Activated naive CD8-positive, alpha-beta T cell treated with anti-CD3 and anti-CD28 coated beads, Interleukin-2, amount 50 U/mL, for 24 hours (primary cell): ENCODE results near the gene UTP4.

ENCODE experiments used
- ATAC-seq: fragments of 150-1000 bp; cut with Tn5 transposase; one replicate; pipeline ENCODE4 v1.10.0; 2021
- DNase-seq: peaks from one replicate; pipeline ENCODE4 v3.0.0; 2021
- H3K27ac Mint-ChIP-seq: one replicate; pipeline ENCODE4 v1.8.0; 2021; ENCODE audit warnings: mild to moderate bottlenecking, mixed read lengths
- H3K27me3 Mint-ChIP-seq: one replicate; pipeline ENCODE4 v1.8.0; 2021; ENCODE audit warnings: mixed read lengths
- H3K36me3 Mint-ChIP-seq: one replicate; pipeline ENCODE4 v1.8.0; 2021; ENCODE audit warnings: low read depth, mixed read lengths
- H3K4me1 Mint-ChIP-seq: one replicate; pipeline ENCODE4 v1.8.0; 2021; ENCODE audit warnings: mixed read lengths
- H3K4me3 Mint-ChIP-seq: one replicate; pipeline ENCODE4 v1.8.0; 2021; ENCODE audit warnings: mild to moderate bottlenecking, moderate library complexity, mixed read lengths
- H3K9me3 Mint-ChIP-seq: one replicate; pipeline ENCODE4 v1.8.0; 2021; ENCODE audit warnings: mixed read lengths

UTP4 gene

DNA sequence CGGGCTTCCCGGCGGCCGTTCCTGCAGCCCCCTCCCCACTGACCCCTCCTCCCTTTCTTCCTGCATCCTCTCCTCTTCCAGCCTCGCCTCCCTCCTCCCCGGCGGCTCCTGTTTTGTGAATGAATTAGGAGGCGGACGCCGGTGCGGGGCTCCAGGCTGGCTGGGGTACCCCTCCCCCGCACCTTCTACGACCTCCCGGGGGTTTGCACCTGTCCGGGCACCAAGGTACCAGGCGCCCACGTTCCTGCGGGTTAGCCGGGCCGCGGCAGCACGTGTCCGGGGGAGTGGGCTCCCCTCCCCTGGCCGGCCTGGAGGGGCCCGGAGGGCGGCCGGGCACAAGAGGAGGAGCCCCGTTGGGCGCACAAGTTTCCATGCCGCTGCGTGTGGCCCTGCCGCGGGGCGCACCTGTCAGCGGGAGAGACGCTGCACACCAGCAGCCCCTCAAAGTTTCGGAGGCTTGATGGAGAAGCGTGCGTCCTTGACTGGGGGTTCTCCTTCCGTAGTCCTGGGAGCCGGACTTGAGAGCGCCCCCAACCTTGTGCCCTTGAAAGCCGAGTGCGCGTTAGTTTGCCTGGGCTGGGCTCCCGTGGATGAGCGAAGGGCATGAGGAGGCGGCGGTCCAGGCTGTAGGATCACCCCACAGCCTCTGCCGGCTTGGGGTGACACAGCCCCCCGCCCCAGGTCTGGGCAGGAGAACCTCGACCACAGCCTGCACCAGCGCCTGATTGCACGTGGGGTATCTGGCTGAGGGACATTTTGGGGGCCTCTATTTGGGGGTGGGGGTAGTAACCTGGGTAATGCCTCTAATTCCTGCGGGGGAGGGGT is 25.7 kb upstream of the UTP4 start:
- no peak overlapping the region for H3K27ac Mint-ChIP-seq
- peak overlapping the region; percentile 45 for H3K4me3 Mint-ChIP-seq
- H3K4me1 Mint-ChIP-seq, result peaks cover 14% of the 10 kb centered on the region
- peaks cover 13% of the 10 kb centered on the region for H3K36me3 Mint-ChIP-seq
- no peaks in the 10 kb centered on the region for H3K9me3 Mint-ChIP-seq
- ATAC-seq (no peak), DNase-seq (peak; percentile 11)
- H3K27me3 Mint-ChIP-seq, result peaks cover 38% of the 10 kb centered on the region

DNA sequence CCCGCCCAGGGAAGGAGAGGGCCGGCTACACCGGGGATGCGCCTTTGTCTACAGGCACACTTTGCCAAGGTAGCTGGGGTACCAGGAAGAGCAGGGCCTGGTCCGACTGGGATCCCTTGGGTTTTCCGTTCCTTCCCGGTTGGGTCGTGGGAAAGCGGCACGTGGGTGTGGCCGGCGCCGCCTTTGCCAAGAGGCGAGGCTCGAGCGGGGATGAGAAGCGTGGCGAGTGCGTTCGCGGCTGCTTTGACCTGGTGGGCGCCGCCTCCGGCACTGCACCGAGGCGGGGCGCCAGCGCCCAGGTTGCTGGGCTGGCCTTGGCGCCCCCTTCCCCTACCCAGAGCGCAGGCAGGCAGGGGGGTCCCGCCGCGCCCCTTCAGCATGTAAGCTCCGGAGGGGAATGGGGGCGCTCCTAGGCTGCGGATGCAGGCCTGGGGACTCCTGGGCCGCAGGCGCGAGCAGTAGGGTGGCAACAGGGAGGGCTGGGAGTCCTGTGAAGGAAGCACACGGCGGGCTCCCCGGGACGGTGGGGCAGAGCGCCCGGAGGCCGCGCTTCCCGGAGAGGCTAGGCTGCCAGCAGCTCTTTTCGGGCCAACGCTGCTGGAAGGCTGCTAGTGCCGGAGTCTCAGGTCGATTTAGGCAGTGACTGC is 25.0 kb upstream of the UTP4 start:
- H3K36me3 Mint-ChIP-seq, result peaks cover 16% of the 10 kb centered on the region
- H3K4me1 Mint-ChIP-seq, result peaks cover 14% of the 10 kb centered on the region
- no peak for DNase-seq
- H3K27ac Mint-ChIP-seq, result no peak overlapping the region
- H3K4me3 Mint-ChIP-seq, result peak overlapping the region; percentile 35
- no peaks in the 10 kb centered on the region for H3K9me3 Mint-ChIP-seq
- peaks cover 38% of the 10 kb centered on the region for H3K27me3 Mint-ChIP-seq
- no peak for ATAC-seq

DNA sequence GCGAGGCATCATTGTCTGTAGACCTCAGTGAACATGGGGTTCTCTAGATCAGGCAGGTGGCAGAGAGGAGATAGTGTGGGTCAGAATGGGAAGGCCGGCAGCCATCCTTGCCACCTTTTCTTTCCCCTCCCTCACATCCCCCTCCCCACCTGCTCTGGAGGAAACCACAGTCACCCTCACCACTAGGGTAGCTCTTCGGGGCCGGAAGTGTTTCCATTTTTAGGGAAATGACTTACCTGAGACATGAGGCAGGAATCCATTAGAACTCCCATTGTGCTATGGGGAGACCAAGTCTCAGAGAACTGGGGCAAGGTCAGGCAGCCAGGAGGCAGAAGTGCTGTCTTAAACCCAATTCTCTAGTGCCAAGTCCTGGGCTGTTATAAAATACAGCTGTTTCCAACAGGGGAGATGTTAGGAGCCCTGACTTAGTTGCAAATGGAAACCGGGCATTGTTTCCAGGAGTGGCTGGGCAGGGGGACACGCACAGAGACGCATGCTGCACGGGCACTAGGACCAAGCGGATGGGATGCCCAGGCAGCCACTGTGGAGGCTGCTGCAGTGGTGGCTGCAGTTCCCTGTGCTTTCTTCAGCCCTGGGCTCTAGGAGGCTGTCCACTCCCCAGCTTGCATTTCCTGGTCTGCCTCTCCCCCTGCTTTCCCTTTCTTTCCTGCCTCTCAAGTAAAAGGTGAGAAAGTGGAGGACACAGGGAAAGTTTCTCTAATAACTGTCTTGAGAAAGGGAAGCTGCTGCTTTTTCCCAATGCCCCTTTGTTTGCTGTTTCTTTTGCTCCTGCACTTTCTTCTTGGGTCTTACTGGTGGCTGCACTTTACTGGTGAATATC is 24.2 kb upstream of the UTP4 start:
- Mint-ChIP-seq H3K9me3 (no peaks in the 10 kb centered on the region), H3K27me3 (peaks cover 32% of the 10 kb centered on the region), H3K27ac (no peak overlapping the region), H3K4me3 (peak overlapping the region; percentile 35), H3K4me1 (peaks cover 14% of the 10 kb centered on the region), H3K36me3 (peaks cover 16% of the 10 kb centered on the region)
- DNase-seq (no peak), ATAC-seq (no peak)

DNA sequence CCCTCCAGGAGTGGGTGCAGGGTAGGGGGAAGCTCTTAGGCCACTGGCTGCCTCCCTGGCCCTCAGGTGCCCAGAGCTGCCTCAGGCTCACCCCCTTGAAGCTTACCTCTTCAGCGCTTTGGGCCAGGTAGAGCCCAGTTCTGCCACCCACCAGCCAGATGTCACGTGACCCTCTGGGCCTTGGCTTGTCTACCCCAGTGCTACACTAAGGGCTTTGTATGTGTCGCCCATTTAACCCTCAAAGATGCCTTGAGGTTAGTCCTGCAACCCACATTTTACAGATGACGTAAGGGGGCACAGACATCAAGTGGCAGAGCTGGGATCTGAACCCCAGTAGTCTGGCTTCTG is 23.6 kb upstream of the UTP4 start:
- Mint-ChIP-seq H3K4me3 (no peak overlapping the region), H3K9me3 (no peaks in the 10 kb centered on the region), H3K27me3 (peaks cover 28% of the 10 kb centered on the region), H3K36me3 (peaks cover 16% of the 10 kb centered on the region), H3K27ac (no peak overlapping the region), H3K4me1 (peaks cover 14% of the 10 kb centered on the region)
- ATAC-seq (no peak), DNase-seq (no peak)

DNA sequence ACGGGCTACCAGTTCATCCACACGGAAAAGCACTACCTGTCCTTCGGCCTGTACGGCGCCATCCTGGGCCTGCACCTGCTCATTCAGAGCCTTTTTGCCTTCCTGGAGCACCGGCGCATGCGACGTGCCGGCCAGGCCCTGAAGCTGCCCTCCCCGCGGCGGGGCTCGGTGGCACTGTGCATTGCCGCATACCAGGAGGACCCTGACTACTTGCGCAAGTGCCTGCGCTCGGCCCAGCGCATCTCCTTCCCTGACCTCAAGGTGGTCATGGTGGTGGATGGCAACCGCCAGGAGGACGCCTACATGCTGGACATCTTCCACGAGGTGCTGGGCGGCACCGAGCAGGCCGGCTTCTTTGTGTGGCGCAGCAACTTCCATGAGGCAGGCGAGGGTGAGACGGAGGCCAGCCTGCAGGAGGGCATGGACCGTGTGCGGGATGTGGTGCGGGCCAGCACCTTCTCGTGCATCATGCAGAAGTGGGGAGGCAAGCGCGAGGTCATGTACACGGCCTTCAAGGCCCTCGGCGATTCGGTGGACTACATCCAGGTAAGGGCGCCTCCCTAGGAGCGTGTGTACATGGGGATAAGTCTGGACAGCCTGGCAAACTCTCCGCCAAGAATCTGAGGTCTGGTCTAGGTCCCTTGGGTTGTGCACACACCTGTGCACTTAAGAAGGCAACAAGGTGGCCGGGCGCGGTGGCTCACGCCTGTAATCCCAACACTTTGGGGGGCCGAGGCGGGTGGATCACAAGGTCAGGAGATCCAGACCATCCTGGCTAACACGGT is 22.8 kb upstream of the UTP4 start:
- Mint-ChIP-seq H3K4me1 (peaks cover 14% of the 10 kb centered on the region), H3K27ac (no peak overlapping the region), H3K4me3 (no peak overlapping the region), H3K27me3 (peaks cover 26% of the 10 kb centered on the region), H3K36me3 (peaks cover 16% of the 10 kb centered on the region), H3K9me3 (no peaks in the 10 kb centered on the region)
- ATAC-seq (no peak), DNase-seq (no peak)

DNA sequence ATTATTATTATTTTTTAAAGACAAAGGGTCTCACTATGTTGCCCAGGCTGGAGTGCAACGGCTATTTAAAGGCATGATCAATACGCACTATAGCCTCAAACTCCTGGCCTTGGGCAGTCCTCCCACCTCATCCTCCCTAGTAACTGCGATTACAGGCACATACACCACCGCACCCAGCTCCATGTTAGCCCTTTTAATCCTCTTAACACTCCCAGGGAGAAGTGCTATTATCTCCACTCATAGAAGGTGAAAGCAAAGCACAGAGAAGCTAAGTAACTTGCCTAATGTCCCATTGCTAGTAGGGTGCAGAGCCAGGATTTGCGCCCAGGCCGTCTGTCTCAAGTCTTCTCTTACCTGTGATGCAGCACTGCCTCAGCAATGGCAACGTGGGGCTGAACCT is 22.0 kb upstream of the UTP4 start:
- Mint-ChIP-seq H3K36me3 (peaks cover 16% of the 10 kb centered on the region), H3K27me3 (peaks cover 21% of the 10 kb centered on the region), H3K4me3 (no peak overlapping the region), H3K9me3 (no peaks in the 10 kb centered on the region), H3K27ac (no peak overlapping the region), H3K4me1 (peaks cover 11% of the 10 kb centered on the region)
- DNase-seq (no peak), ATAC-seq (no peak)

DNA sequence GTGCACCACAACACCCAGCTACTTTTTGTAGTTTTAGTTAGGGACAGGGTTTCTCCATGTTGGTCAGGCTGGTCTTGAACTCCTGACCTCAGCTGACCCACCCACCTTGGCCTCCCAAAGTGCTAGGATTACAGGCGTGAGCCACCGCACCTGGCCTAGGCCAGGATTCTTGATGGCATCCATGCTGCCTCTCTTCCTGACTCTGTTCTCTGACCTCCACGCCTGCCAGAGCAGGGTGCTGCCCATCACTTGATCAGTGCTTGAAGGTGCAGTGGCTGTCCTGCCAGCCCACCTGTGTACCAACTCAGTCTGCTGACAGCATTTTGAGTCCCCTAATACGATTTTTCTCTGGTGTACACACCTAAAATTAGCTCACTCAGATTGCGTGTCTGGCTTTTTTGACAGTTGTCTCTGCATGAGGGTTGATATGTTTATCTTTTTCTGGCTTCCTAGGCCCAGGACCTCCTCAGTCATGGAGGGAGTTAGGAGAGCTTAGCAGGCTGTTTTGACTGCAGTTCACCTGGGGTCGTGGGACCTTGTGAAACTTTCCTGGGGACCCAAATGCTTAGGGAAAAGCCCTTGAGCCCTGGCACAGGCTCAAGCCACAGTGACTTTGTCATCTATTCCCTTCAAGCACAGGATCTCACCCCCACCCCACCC is 21.1 kb upstream of the UTP4 start:
- ATAC-seq (no peak), DNase-seq (no peak)
- Mint-ChIP-seq H3K9me3 (no peaks in the 10 kb centered on the region), H3K27ac (no peak overlapping the region), H3K4me3 (no peak overlapping the region), H3K27me3 (peaks cover 17% of the 10 kb centered on the region), H3K36me3 (peaks cover 16% of the 10 kb centered on the region), H3K4me1 (peaks cover 7% of the 10 kb centered on the region)

DNA sequence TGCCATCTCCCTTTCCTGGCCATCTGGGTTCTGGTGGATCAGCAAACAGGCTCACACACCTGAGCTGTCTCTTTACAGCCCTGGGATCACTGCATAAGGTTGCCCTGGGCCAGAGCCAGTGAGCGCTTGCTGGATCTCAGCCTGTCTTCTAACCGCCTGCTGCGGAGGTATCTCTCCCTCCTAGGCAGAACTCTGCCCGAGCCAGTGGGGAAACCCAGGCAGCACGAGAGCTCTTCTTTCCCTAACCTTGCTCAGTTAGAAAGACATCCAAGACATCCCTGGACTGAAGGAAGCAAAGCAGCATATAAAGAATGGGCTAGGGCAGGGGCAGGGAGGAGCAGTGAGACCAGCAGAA is 20.6 kb upstream of the UTP4 start:
- peaks cover 5% of the 10 kb centered on the region for H3K4me1 Mint-ChIP-seq
- no peak overlapping the region for H3K4me3 Mint-ChIP-seq
- H3K27ac Mint-ChIP-seq, result no peak overlapping the region
- H3K9me3 Mint-ChIP-seq, result no peaks in the 10 kb centered on the region
- no peak for ATAC-seq
- no peak for DNase-seq
- H3K36me3 Mint-ChIP-seq, result peaks cover 16% of the 10 kb centered on the region
- peaks cover 15% of the 10 kb centered on the region for H3K27me3 Mint-ChIP-seq

DNA sequence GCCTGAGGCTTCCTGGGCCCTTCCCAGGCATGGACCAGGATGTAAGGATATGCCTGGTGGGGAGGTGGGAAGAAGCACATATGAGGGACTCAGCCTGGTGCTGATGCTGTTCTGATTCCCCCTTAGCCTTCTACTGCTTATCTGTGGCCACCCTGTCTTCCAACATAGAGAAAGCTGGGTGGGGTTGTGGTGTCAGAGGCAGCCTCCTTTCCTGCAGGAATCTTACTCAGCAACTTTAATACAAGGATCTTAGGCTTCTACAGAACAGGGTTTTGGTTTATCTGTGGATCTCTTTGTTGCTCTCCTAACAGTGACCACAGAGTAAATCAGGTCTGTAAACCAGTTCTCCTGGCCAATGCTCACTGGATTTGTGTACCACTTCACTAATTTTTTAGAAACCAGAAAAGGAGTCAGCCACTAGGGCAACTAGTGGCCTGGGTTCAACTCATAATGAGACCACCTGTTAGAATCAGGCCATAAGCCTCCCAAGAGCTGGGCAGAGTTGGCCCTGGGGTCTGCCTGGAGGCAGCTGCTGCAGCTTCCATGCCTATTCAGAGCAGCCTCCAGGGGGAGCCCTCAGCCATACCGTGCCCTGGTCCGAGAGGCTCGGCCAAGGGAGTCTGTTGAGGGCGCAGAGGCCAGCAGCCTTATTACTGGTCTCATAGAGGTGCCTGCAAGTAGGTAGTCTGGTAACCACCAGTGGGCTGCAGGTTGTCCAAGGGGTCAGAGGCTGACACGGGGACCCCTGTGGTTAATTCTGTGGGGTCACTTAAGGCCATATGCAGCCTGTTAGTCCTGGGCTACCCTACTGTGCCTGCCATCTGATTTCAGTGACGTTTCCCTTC is 19.9 kb upstream of the UTP4 start:
- H3K36me3 Mint-ChIP-seq, result peaks cover 16% of the 10 kb centered on the region

DNA sequence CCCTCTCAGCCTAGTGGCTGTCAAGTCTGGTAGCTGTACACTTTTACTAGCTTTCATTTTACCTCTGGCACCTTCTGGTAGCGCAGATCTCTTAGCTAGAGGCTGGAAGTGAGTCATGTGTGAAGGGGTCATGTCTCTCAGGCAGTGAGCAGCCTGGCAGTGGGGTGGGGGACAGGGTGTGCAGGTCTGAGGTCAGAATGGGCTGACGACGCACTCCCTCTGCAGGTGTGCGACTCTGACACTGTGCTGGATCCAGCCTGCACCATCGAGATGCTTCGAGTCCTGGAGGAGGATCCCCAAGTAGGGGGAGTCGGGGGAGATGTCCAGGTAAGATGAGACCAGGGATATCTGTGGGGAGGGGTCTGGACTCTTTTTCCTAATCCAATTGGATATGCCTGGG is 19.2 kb upstream of the UTP4 start:
- Mint-ChIP-seq H3K27ac (no peak overlapping the region), H3K4me1 (peaks cover 2% of the 10 kb centered on the region), H3K4me3 (no peak overlapping the region), H3K9me3 (no peaks in the 10 kb centered on the region), H3K36me3 (peaks cover 21% of the 10 kb centered on the region), H3K27me3 (peaks cover 4% of the 10 kb centered on the region)
- ATAC-seq (no peak), DNase-seq (no peak)

More for the DNA sequence above, 19.9 kb upstream of the UTP4 start:
- DNase-seq, result peak; percentile 77
- ATAC-seq, result peak; percentile 67
- H3K9me3 Mint-ChIP-seq, result no peaks in the 10 kb centered on the region
- no peak overlapping the region for H3K27ac Mint-ChIP-seq
- no peak overlapping the region for H3K4me3 Mint-ChIP-seq
- H3K27me3 Mint-ChIP-seq, result peaks cover 10% of the 10 kb centered on the region
- no peaks in the 10 kb centered on the region for H3K4me1 Mint-ChIP-seq

DNA sequence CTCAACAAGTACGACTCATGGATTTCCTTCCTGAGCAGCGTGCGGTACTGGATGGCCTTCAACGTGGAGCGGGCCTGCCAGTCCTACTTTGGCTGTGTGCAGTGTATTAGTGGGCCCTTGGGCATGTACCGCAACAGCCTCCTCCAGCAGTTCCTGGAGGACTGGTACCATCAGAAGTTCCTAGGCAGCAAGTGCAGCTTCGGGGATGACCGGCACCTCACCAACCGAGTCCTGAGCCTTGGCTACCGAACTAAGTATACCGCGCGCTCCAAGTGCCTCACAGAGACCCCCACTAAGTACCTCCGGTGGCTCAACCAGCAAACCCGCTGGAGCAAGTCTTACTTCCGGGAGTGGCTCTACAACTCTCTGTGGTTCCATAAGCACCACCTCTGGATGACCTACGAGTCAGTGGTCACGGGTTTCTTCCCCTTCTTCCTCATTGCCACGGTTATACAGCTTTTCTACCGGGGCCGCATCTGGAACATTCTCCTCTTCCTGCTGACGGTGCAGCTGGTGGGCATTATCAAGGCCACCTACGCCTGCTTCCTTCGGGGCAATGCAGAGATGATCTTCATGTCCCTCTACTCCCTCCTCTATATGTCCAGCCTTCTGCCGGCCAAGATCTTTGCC is 18.0 kb upstream of the UTP4 start:
- no peak for ATAC-seq
- Mint-ChIP-seq H3K27ac (no peak overlapping the region), H3K9me3 (no peaks in the 10 kb centered on the region), H3K4me1 (peaks cover 2% of the 10 kb centered on the region), H3K27me3 (no peaks in the 10 kb centered on the region), H3K4me3 (no peak overlapping the region), H3K36me3 (peaks cover 18% of the 10 kb centered on the region)
- DNase-seq, result no peak

DNA sequence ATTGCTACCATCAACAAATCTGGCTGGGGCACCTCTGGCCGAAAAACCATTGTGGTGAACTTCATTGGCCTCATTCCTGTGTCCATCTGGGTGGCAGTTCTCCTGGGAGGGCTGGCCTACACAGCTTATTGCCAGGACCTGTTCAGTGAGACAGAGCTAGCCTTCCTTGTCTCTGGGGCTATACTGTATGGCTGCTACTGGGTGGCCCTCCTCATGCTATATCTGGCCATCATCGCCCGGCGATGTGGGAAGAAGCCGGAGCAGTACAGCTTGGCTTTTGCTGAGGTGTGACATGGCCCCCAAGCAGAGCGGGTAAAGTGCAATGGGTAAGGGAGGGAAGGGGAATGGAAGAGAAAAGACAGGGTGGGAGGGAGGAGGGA is 17.5 kb upstream of the UTP4 start:
- DNase-seq (no peak), ATAC-seq (no peak)
- H3K4me3 Mint-ChIP-seq, result no peak overlapping the region
- H3K27ac Mint-ChIP-seq, result no peak overlapping the region
- H3K36me3 Mint-ChIP-seq, result peaks cover 15% of the 10 kb centered on the region
- H3K27me3 Mint-ChIP-seq, result no peaks in the 10 kb centered on the region
- no peaks in the 10 kb centered on the region for H3K9me3 Mint-ChIP-seq
- H3K4me1 Mint-ChIP-seq, result peaks cover 2% of the 10 kb centered on the region

DNA sequence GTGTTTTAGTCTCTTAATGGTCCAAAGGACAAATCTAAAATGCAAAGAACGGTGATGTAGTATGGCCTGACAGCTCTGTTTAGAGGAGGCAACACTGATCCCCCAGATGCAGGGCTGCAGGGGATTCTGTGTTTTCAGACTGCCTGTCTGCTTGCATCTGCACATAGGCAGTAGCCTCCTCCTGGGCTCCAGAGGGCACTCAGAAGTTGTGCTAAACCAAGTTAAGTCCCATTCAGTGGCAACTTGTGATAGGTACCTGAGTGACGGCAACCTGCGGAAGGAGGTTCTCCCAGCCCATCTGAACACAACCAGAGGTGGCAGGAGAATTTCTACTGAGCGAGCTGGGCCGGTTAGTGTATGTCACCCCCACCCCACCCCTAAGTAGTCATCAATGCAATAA is 17.1 kb upstream of the UTP4 start:
- Mint-ChIP-seq H3K4me1 (peaks cover 2% of the 10 kb centered on the region), H3K36me3 (peaks cover 17% of the 10 kb centered on the region), H3K9me3 (no peaks in the 10 kb centered on the region), H3K4me3 (no peak overlapping the region), H3K27me3 (no peaks in the 10 kb centered on the region), H3K27ac (no peak overlapping the region)
- DNase-seq (no peak), ATAC-seq (no peak)
